GM20000 (cell line): Measurements from ENCODE around the gene ZRANB3.
"Not testable (repeated sequence)": the region's sequence is repeated elsewhere in the genome, so short reads cannot be mapped to it uniquely, and the experiment has no call there.

Experiments
- DNase-seq: peaks from one replicate; pipeline ENCODE4 v3.0.0; 2012; ENCODE audit warnings: low spot score
- CTCF ChIP-seq: IDR thresholded peaks from 2 replicates; pipeline ENCODE4 v1.5.1; 2012; ENCODE audit warnings: mild to moderate bottlenecking, control low read depth; ENCODE audit errors: extremely low read depth, missing control alignments

Gene ZRANB3

GRCh38 chr2:135456431-135456830 lies 74.6 kb downstream of the ZRANB3 start:
- no peak for DNase-seq
- no peak for TF ChIP-seq CTCF

GRCh38 chr2:135454608-135455007 lies 76.4 kb downstream of the ZRANB3 start:
- no peak for DNase-seq
- no peak for TF ChIP-seq CTCF

GRCh38 chr2:135453027-135453426 lies 78.0 kb downstream of the ZRANB3 start:
- not testable (repeated sequence) for DNase-seq

GRCh38 chr2:135451966-135452365 lies 79.1 kb downstream of the ZRANB3 start:
- DNase-seq = no peak
- no peak for TF ChIP-seq CTCF

GRCh38 chr2:135443013-135443412 lies 88.0 kb downstream of the ZRANB3 start:
- not testable (repeated sequence) for DNase-seq

GRCh38 chr2:135435155-135435554 lies 95.9 kb downstream of the ZRANB3 start:
- DNase-seq = not testable (repeated sequence)

GRCh38 chr2:135424849-135425248 lies 106.2 kb downstream of the ZRANB3 start:
- DNase-seq = no peak
- TF ChIP-seq CTCF = no peak

- TF ChIP-seq CTCF = no peak
- no peak for DNase-seq
These were observed 108.1 kb downstream of the ZRANB3 start for GRCh38 chr2:135422898-135423297.

- no peak for DNase-seq
- no peak for TF ChIP-seq CTCF
These were observed 119.4 kb downstream of the ZRANB3 start for GRCh38 chr2:135411646-135412045.
